GM19452 (cell line): ENCODE results near the gene ITCH.
"Not testable (repeated sequence)": the region's sequence is repeated elsewhere in the genome, so short reads cannot be mapped to it uniquely, and the experiment has no call there.

Experiments used
- ATAC-seq: cut with Tn5 transposase; IDR thresholded peaks from one replicate; pipeline ENCODE4 v1.9.1; 2021; ENCODE audit not compliant: unreplicated experiment

Gene ITCH

DNA sequence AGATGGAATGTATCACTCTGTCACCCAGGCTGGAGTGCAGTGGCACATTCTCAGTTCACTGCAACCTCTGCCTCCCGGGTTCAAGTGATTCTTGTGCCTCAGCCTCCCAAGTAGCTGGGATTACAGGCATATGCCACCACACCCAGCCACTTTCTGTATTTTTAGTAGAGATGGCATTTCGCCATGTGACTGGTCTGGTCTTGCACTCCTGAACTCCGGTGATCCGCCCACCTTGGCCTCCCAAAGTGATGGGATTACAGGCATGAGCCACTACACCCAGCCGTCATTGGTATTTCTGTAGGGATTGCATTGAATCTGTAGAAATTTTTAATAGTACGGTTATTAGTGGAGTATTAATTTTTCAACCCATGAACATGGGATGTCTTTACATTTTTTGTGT is 134.5 kb downstream of the ITCH start:
- not testable (repeated sequence) for ATAC-seq

- ATAC-seq = no peak
Observed at GRCh38 chr20:34500823-34501222, 137.8 kb downstream of the ITCH start.

DNA sequence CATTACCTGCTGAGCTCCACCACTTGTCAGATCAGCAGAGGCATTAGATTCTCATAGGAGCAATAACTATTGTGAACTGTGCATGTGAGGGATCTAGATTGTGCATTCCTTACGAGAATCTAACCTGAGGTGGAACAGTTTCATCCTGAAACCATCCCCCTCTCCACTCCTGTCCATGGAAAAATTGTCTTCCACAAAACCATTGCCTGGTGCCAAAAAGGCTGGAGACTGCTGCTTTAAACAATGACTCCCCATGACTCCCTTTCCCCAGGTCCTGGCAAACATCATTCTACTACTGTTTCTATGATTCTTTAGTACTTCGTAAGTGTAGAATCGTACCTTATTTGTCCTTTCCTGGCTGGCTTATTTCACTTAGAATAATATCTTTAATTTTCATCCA is 143.4 kb downstream of the ITCH start:
- no peak for ATAC-seq

GRCh38 chr20:34507702-34508413 is 144.8 kb downstream of the ITCH start:
- no peak for ATAC-seq

DNA sequence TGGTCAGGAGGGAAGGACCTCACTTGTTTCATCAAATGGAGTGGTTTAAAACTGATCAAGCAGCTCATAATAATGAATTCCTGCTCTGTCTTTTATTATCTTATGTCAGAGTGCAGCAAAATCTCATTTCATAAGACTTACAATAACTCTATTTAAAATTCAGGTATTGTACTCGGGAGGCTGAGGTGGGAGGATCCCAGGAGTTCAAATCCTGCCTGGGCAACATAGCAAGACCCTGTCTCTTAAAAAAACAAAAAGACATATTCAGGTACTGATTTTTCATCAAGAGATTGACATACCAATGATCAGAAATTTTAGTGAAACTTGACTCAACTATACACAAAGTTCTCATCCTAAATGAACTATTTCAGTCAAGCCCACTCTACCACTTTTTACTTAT is 147.5 kb downstream of the ITCH start:
- ATAC-seq = no peak

- no peak for ATAC-seq
Observed at GRCh38 chr20:34511891-34512265, 148.8 kb downstream of the ITCH start.

GRCh38 chr20:34512266-34512954 is 149.3 kb downstream of the ITCH start:
- no peak for ATAC-seq

- no peak for ATAC-seq
Observed at GRCh38 chr20:34512955-34513419, 149.9 kb downstream of the ITCH start.

DNA sequence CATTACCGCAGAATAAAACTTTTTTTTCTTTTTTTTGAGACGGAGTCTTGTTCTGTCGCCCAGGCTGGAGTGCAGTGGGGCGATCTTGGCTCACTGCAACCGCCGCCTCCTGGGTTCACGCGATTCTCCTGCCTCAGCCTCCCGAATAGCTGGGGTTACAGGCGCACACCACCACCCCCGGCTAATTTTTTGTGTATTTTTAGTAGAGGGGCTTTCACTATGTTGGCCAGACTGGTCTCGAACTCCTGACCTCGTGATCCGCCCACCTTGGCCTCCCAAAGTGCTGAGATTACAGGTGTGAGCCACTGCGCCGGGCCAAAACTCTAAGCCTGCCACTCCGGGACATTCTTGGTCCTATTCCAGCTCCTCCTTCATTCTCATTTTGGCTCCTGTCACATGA is 151.0 kb downstream of the ITCH start:
- ATAC-seq = not testable (repeated sequence)

GRCh38 chr20:34514897-34515483 is 151.9 kb downstream of the ITCH start:
- ATAC-seq = peak; percentile 7

- peak; percentile 47 for ATAC-seq
Observed at GRCh38 chr20:34515484-34516246, 152.6 kb downstream of the ITCH start.

- peak; percentile 71 for ATAC-seq
Observed at GRCh38 chr20:34516247-34517113, 153.4 kb downstream of the ITCH start, which contains the start of gene DYNLRB1. Gene DYNLRB1, plus strand, starts transcription at chr20:34516422. Its CDS starts 37 bp downstream, at chr20:34516459.

- no peak for ATAC-seq
Observed at GRCh38 chr20:34517114-34517505, 154.0 kb downstream of the ITCH start.

- ATAC-seq = not testable (repeated sequence)
Observed at GRCh38 chr20:34518863-34519262, 155.8 kb downstream of the ITCH start.

GRCh38 chr20:34519841-34520240 is 156.8 kb downstream of the ITCH start:
- not testable (repeated sequence) for ATAC-seq

GRCh38 chr20:34522969-34523871 is 160.1 kb downstream of the ITCH start:
- no peak for ATAC-seq

DNA sequence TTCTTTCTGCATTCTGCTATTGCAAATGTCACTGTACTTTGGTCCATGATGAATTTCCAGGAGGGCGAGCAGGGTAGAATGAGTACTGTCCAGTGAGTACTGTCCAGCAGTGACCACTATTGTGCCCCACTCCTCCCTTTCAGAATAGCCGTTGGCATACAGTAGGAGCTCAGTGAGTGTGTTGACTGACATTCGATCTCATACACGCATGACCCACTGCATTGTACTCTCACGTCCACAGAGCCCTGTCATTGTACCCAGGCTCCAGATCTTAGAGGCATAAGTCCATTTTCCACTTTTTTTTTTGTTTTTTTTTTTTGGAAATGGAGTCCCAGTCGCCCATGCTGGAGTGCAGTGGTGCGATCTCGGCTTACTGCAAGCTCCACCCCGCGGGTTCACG is 161.4 kb downstream of the ITCH start:
- ATAC-seq = no peak

DNA sequence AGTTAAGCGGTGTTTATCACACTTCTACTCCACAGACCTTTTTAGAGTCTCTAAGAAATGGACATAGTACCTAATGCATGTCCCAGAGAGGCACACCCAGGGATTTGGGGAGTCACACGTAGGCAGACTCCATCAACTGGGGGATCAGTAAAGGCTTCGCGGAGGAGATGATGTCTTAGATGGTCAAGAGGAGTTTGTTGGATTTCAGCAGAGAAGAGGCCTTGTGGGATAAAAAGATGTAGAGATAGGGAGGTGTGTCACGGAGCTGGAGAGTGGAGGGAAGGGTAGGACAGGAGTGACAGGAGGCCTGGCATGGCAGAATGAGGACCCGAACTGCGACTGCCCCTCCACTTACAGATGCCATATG is 162.3 kb downstream of the ITCH start:
- ATAC-seq = no peak

DNA sequence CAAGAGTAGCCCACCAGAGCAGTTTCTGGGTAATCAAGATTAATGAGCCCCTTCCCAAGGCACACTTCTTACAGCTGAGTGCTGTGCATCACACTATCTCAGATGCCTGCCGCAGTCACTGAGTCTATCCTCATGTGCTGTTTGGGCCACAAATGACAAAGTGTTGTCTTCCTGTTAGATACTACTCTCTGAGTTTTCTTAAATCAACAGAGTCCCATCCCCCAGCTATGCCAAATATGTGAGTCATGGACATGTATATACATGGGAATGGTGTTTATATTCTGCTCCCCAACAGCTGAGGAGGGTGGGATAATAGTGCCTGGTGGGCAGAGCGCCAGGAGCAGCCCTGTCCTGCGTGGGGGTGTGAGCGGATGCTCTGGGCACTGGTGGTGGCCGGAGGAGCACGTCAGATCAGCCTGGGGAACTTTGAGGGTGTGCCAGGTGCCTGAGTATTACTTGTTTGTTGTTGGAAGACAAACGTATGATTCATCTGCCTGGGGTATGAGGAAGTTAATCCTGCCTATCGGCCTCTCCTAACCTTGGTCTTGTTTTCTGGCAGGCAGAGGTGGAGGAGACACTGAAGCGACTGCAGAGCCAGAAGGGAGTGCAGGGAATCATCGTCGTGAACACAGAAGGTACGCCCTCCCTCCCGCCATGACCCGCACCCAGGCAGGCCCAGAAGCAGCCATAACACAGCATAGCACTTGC is 162.8 kb downstream of the ITCH start:
- ATAC-seq = no peak
